K562 (cell line): Measurements from ENCODE around the gene TMEM60. TPM values are rescaled to one million over a fixed set of nuclear protein-coding genes. Genes with fewer than 3 reads are reported as not detected.

ENCODE experiments used
- BRD9 ChIP-seq: fragments of 450-650 bp; IDR thresholded peaks from 2 replicates; pipeline ENCODE4 v1.6.1; 2018; ENCODE audit warnings: low read depth; ENCODE audit not compliant: partially characterized antibody
- CCAR2 ChIP-seq: fragments of 200-400 bp; formaldehyde crosslinking; IDR thresholded peaks from 2 replicates; pipeline ENCODE4 v1.6.1; 2017; ENCODE audit warnings: mild to moderate bottlenecking, low read depth, low read length
- HEY1 ChIP-seq: fragments of 250-450 bp; sonication (Bioruptor Pico); IDR thresholded peaks from 2 replicates; pipeline ENCODE4 v1.5.0; 2020; ENCODE audit warnings: mild to moderate bottlenecking, moderate library complexity, borderline replicate concordance
- MCM5 ChIP-seq: fragments of 450-650 bp; IDR thresholded peaks from 2 replicates; pipeline ENCODE4 v1.6.1; 2016; ENCODE audit warnings: low read depth
- SMARCC2 ChIP-seq: fragments of 450-650 bp; IDR thresholded peaks from 2 replicates; pipeline ENCODE4 v1.6.1; 2017; ENCODE audit warnings: antibody characterized with exemption, moderate library complexity, mild to moderate bottlenecking, low read depth
- ZNF75A ChIP-seq: fragments of 450-650 bp; formaldehyde crosslinking; IDR thresholded peaks from 2 replicates; pipeline ENCODE4 v1.4.0; 2020; ENCODE audit warnings: mild to moderate bottlenecking
- polyA plus RNA-seq, 8 experiments: library from polyadenylated mRNA; depleted of rRNA in 4 of 8; stranded (reverse) in 5 of 8; unstranded in 3 of 8; fragments of >200 nt; fragmentation: Nextera tagmentation in 2 of 8; fragmentation: Illumina TruSeq in 1 of 8; extraction: Ambion mirVana in 2 of 8; extraction: Trizol in 1 of 8; gene quantifications; 2 replicates each; pipeline versions ENCODE4 v1.2.1 to v1.2.3, GENCODE V29; 2011 to 2014; ENCODE audit warnings: inconsistent platforms in 1 of 8, missing spikeins in 1 of 8
- total RNA-seq, 7 experiments: library from RNA; depleted of rRNA in 6 of 7; stranded (reverse); fragments of >200 nt in 6 of 7; fragmentation: Illumina TruSeq in 2 of 7; extraction: Trizol in 2 of 7; gene quantifications; 2 replicates each; pipeline versions ENCODE4 v1.2.1 to v1.2.3, GENCODE V29; 2011 to 2021; ENCODE audit warnings: low replicate concordance in 1 of 7
- TF ChIP-seq, protein P1 (sequence below): fragments of 450-650 bp; IDR thresholded peaks from 2 replicates; pipeline ENCODE4 v1.6.1; 2016; ENCODE audit warnings: borderline replicate concordance
- TF ChIP-seq, protein P2 (sequence below): fragments of 250-450 bp; sonication (Bioruptor Pico); IDR thresholded peaks from 2 replicates; pipeline ENCODE4 v1.4.0; 2020; ENCODE audit warnings: mild to moderate bottlenecking
- TF ChIP-seq, protein P3 (sequence below): fragments of 250-450 bp; sonication (Bioruptor Pico); IDR thresholded peaks from 2 replicates; pipeline ENCODE4 v1.8.0; 2022; ENCODE audit warnings: inconsistent platforms
- TF ChIP-seq, protein P4 (sequence below): fragments of 450-650 bp; formaldehyde crosslinking; IDR thresholded peaks from 2 replicates; pipeline ENCODE4 v1.4.0; 2022; ENCODE audit warnings: missing genetic modification characterization

The TMEM60 gene
- total and polyA plus RNA-seq, 9 of the 15 experiments (the other 6 are each of a cell fraction or from before 2014, with no cell fraction given) = 12.5 to 140 (median 38.4) TPM

DNA sequence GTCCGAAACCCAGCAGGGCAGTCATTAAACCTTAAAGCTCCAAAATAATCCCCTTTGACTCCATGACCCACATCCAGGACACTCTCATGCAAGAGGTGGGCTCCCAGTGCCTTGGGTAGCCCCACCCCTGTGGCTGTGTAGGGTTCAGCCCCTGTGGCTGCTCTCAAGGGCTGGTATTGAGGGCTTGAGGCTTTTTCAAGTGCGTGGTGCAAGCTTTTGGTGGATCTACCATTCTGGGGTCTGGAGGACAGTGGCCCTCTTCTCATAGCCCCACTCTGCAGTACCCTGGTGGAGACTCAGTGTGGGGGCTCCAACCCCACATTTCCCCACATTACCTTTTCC, 51.4 kb downstream of the TMEM60 start (continued):
- TF ChIP-seq, protein P1, sequence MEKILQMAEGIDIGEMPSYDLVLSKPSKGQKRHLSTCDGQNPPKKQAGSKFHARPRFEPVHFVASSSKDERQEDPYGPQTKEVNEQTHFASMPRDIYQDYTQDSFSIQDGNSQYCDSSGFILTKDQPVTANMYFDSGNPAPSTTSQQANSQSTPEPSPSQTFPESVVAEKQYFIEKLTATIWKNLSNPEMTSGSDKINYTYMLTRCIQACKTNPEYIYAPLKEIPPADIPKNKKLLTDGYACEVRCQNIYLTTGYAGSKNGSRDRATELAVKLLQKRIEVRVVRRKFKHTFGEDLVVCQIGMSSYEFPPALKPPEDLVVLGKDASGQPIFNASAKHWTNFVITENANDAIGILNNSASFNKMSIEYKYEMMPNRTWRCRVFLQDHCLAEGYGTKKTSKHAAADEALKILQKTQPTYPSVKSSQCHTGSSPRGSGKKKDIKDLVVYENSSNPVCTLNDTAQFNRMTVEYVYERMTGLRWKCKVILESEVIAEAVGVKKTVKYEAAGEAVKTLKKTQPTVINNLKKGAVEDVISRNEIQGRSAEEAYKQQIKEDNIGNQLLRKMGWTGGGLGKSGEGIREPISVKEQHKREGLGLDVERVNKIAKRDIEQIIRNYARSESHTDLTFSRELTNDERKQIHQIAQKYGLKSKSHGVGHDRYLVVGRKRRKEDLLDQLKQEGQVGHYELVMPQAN = no peak
- TF ChIP-seq, protein P2, sequence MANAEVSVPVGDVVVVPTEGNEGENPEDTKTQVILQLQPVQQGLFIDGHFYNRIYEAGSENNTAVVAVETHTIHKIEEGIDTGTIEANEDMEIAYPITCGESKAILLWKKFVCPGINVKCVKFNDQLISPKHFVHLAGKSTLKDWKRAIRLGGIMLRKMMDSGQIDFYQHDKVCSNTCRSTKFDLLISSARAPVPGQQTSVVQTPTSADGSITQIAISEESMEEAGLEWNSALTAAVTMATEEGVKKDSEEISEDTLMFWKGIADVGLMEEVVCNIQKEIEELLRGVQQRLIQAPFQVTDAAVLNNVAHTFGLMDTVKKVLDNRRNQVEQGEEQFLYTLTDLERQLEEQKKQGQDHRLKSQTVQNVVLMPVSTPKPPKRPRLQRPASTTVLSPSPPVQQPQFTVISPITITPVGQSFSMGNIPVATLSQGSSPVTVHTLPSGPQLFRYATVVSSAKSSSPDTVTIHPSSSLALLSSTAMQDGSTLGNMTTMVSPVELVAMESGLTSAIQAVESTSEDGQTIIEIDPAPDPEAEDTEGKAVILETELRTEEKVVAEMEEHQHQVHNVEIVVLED (CRISPR knock-in tag) = no peak
- TF ChIP-seq BRD9 = no peak
- TF ChIP-seq, protein P3, sequence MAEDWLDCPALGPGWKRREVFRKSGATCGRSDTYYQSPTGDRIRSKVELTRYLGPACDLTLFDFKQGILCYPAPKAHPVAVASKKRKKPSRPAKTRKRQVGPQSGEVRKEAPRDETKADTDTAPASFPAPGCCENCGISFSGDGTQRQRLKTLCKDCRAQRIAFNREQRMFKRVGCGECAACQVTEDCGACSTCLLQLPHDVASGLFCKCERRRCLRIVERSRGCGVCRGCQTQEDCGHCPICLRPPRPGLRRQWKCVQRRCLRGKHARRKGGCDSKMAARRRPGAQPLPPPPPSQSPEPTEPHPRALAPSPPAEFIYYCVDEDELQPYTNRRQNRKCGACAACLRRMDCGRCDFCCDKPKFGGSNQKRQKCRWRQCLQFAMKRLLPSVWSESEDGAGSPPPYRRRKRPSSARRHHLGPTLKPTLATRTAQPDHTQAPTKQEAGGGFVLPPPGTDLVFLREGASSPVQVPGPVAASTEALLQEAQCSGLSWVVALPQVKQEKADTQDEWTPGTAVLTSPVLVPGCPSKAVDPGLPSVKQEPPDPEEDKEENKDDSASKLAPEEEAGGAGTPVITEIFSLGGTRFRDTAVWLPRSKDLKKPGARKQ (CRISPR knock-in tag) = no peak
- no peak for TF ChIP-seq SMARCC2
- no peak for TF ChIP-seq ZNF75A (CRISPR knock-in tag)
- TF ChIP-seq CCAR2 = no peak
- TF ChIP-seq HEY1 = no peak
- TF ChIP-seq MCM5 = no peak
- TF ChIP-seq, protein P4, sequence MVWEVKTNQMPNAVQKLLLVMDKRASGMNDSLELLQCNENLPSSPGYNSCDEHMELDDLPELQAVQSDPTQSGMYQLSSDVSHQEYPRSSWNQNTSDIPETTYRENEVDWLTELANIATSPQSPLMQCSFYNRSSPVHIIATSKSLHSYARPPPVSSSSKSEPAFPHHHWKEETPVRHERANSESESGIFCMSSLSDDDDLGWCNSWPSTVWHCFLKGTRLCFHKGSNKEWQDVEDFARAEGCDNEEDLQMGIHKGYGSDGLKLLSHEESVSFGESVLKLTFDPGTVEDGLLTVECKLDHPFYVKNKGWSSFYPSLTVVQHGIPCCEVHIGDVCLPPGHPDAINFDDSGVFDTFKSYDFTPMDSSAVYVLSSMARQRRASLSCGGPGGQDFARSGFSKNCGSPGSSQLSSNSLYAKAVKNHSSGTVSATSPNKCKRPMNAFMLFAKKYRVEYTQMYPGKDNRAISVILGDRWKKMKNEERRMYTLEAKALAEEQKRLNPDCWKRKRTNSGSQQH (CRISPR knock-in tag) = no peak
